Vagina (tissue), 2 donors: ENCODE data around the gene CLCF1. TPM values are rescaled to one million over a fixed set of nuclear protein-coding genes. Genes with fewer than 3 reads are reported as not detected.

Source experiments
- DNase-seq, 2 donors: peaks; one replicate each; pipeline ENCODE4 v3.0.0-alpha.2; 2017; ENCODE audit errors: extremely low spot score in 2 of 2
- H3K27ac ChIP-seq: fragments of 200-600 bp; sonication (generic); one replicate; pipeline ENCODE4 v1.5.1; 2019
- H3K27me3 ChIP-seq: fragments of 200-600 bp; sonication (generic); one replicate; pipeline ENCODE4 v1.5.1; 2019
- H3K36me3 ChIP-seq, 2 donors: fragments of 200-600 bp; sonication (generic); one replicate each; pipeline ENCODE4 v1.5.1; 2017 to 2019
- H3K4me1 ChIP-seq: fragments of 200-600 bp; sonication (generic); one replicate; pipeline ENCODE4 v1.5.1; 2019
- H3K4me3 ChIP-seq, 2 donors: fragments of 200-600 bp; sonication (generic); 1 replicate in 1 of 2; 2 replicates in 1 of 2; pipeline ENCODE4 v1.5.1; 2016 to 2019
- H3K9me3 ChIP-seq: fragments of 200-600 bp; sonication (generic); one replicate; pipeline ENCODE4 v1.5.1; 2019
- CTCF ChIP-seq, 3 experiments: fragments of 450-650 bp in 2 of 3; fragments of 200-600 bp in 1 of 3; sonication (generic) in 1 of 3; IDR thresholded peaks; one replicate each; pipeline ENCODE4 v1.5.1; 2017 to 2019; ENCODE audit warnings: antibody characterized with exemption in 3 of 3, mild to moderate bottlenecking in 2 of 3, moderate library complexity in 2 of 3
- POLR2A ChIP-seq, 2 donors: fragments of 450-650 bp; IDR thresholded peaks; one replicate each; pipeline ENCODE4 v1.6.1; 2017; ENCODE audit warnings: antibody characterized with exemption in 2 of 2, mild to moderate bottlenecking in 2 of 2, moderate library complexity in 2 of 2
- POLR2AphosphoS5 ChIP-seq, 2 donors: sonication (generic); formaldehyde crosslinking; IDR thresholded peaks; one replicate each; pipeline ENCODE4 v1.9.0; 2017; ENCODE audit warnings: antibody characterized with exemption in 2 of 2, mild to moderate bottlenecking in 2 of 2, low read depth in 1 of 2; ENCODE audit not compliant: insufficient read depth in 1 of 2
- intact Hi-C: fragments of 100-400 bp; cut with DNase I; formaldehyde crosslinking; loops from one replicate; pipeline ENCODE4 v1.15.1; 2023
- total RNA-seq: library from RNA; depleted of rRNA; stranded (reverse); fragments of >200 nt; gene quantifications from one replicate; pipeline ENCODE4 v1.2.3, GENCODE V29; 2016

Gene CLCF1
- total RNA-seq, 1 donor from 2014 or later = 20.6 TPM

- Histone ChIP-seq H3K27ac (peak overlapping the region; percentile 98), H3K4me3 (peak overlapping the region in 1 of 2 donors; percentile 4), H3K4me1 (peaks cover 90% of the 10 kb centered on the region), H3K27me3 (no peaks in the 10 kb centered on the region), H3K9me3 (no peaks in the 10 kb centered on the region), H3K36me3 (no peaks in the 10 kb centered on the region)
- DNase-seq = no peak
- intact Hi-C loops = no loop called here
- no peak for TF ChIP-seq POLR2AphosphoS5 (IDR thresholded peaks at IDR 0.05; ENCODE audit: insufficient read depth in 1 of 2, low read depth in 1 of 2)
- TF ChIP-seq CTCF (IDR thresholded peaks at IDR 0.05) = no peak
- no peak for TF ChIP-seq POLR2A (IDR thresholded peaks at IDR 0.05)
These were observed 3.6 kb downstream of the CLCF1 start for GRCh38 chr11:67369801-67370284.

- H3K27ac ChIP-seq = peak overlapping the region; percentile 98
- no peaks in the 10 kb centered on the region for H3K9me3 ChIP-seq
- DNase-seq = no peak
- peaks cover 90% of the 10 kb centered on the region for H3K4me1 ChIP-seq
- TF ChIP-seq POLR2A (IDR thresholded peaks at IDR 0.05) = no peak
- TF ChIP-seq CTCF (IDR thresholded peaks at IDR 0.05) = no peak
- no peak for TF ChIP-seq POLR2AphosphoS5 (IDR thresholded peaks at IDR 0.05; ENCODE audit: insufficient read depth in 1 of 2, low read depth in 1 of 2)
- intact Hi-C loops = no loop called here
- no peak overlapping the region for H3K4me3 ChIP-seq
- no peaks in the 10 kb centered on the region for H3K27me3 ChIP-seq
- H3K36me3 ChIP-seq = no peaks in the 10 kb centered on the region
These were observed 4.1 kb downstream of the CLCF1 start for GRCh38 chr11:67369275-67369674.

GRCh38 chr11:67368621-67369020 lies 4.8 kb downstream of the CLCF1 start:
- no peaks in the 10 kb centered on the region for H3K9me3 ChIP-seq
- H3K4me3 ChIP-seq = no peak overlapping the region
- H3K27me3 ChIP-seq = no peaks in the 10 kb centered on the region
- DNase-seq = no peak
- no peak for TF ChIP-seq CTCF (IDR thresholded peaks at IDR 0.05)
- TF ChIP-seq POLR2A (IDR thresholded peaks at IDR 0.05) = no peak
- TF ChIP-seq POLR2AphosphoS5 (IDR thresholded peaks at IDR 0.05; ENCODE audit: insufficient read depth in 1 of 2, low read depth in 1 of 2) = no peak
- H3K4me1 ChIP-seq = peaks cover 83% of the 10 kb centered on the region
- H3K27ac ChIP-seq = peak overlapping the region; percentile 82
- intact Hi-C loops = no loop called here
- H3K36me3 ChIP-seq = no peaks in the 10 kb centered on the region

- no peaks in the 10 kb centered on the region for H3K36me3 ChIP-seq
- TF ChIP-seq POLR2A (IDR thresholded peaks at IDR 0.05) (no peak), POLR2AphosphoS5 (IDR thresholded peaks at IDR 0.05; ENCODE audit: insufficient read depth in 1 of 2, low read depth in 1 of 2) (no peak), CTCF (IDR thresholded peaks at IDR 0.05) (no peak)
- no peaks in the 10 kb centered on the region for H3K27me3 ChIP-seq
- H3K9me3 ChIP-seq = no peaks in the 10 kb centered on the region
- peak overlapping the region; percentile 82 for H3K27ac ChIP-seq
- peaks cover 81% of the 10 kb centered on the region for H3K4me1 ChIP-seq
- DNase-seq = no peak
- intact Hi-C loops = no loop called here
- no peak overlapping the region for H3K4me3 ChIP-seq
These were observed 5.6 kb downstream of the CLCF1 start for GRCh38 chr11:67367761-67368227.

GRCh38 chr11:67366961-67367760 lies 6.2 kb downstream of the CLCF1 start:
- H3K36me3 ChIP-seq = no peaks in the 10 kb centered on the region
- peaks cover 79% of the 10 kb centered on the region for H3K4me1 ChIP-seq
- TF ChIP-seq CTCF (IDR thresholded peaks at IDR 0.05) (no peak), POLR2AphosphoS5 (IDR thresholded peaks at IDR 0.05; ENCODE audit: insufficient read depth in 1 of 2, low read depth in 1 of 2) (peak in 1 of 2 donors; percentile 60)
- H3K27ac ChIP-seq = peak overlapping the region; percentile 82
- intact Hi-C loops = no loop called here
- H3K27me3 ChIP-seq = no peaks in the 10 kb centered on the region
- DNase-seq = no peak
- no peaks in the 10 kb centered on the region for H3K9me3 ChIP-seq
- peak overlapping the region; percentile 5 to 20 for H3K4me3 ChIP-seq
